H1 (cell line): Measurements from ENCODE around the gene FOXA2. TPM values are rescaled to one million over a fixed set of nuclear protein-coding genes. Genes with fewer than 3 reads are reported as not detected.

ENCODE experiments used
- CTCF ChIA-PET: fragments of 300-600 bp; sonication (Branson Sonifier 250); formaldehyde crosslinking; loops from one replicate; lab custom pipeline; 2021; ENCODE audit not compliant: partially characterized antibody; lab: Charles Lee
- POLR2A ChIA-PET: fragments of 300-600 bp; sonication (Branson Sonifier 250); formaldehyde crosslinking; loops from one replicate; lab custom pipeline; 2021; ENCODE audit warnings: inconsistent platforms; ENCODE audit not compliant: partially characterized antibody; lab: Charles Lee
- DNase-seq, 2 experiments: peaks; one replicate each; pipeline versions ENCODE4 v3.0.0 to v3.0.0-alpha.2; 2010 to 2022; ENCODE audit warnings: low spot score in 2 of 2, low read depth in 1 of 2, mixed read lengths in 1 of 2
- FAIRE-seq: peaks from 2 replicates; lab custom pipeline; 2011; peaks lifted over from hg19 to GRCh38; lab: Jason Lieb, UNC
- H2AFZ ChIP-seq: 2 replicates; pipeline ENCODE4 v1.8.1; 2012; ENCODE audit warnings: low read length, inconsistent platforms
- H2AK5ac ChIP-seq: 2 replicates; pipeline ENCODE4 v1.6.1; 2013; ENCODE audit warnings: low read depth, low read length
- H2BK120ac ChIP-seq: replicated peaks from 2 replicates; pipeline ENCODE3; 2013; ENCODE audit warnings: low read depth, low read length, inconsistent platforms
- H2BK12ac ChIP-seq: 2 replicates; pipeline ENCODE4 v1.6.1; 2013; ENCODE audit warnings: low read depth, low read length
- H2BK15ac ChIP-seq: 2 replicates; pipeline ENCODE4 v1.6.1; 2013; ENCODE audit warnings: low read length
- H2BK20ac ChIP-seq: 2 replicates; pipeline ENCODE4 v1.6.1; 2013; ENCODE audit warnings: low read length
- H2BK5ac ChIP-seq: 2 replicates; pipeline ENCODE4 v1.6.1; 2013; ENCODE audit warnings: low read depth, low read length
- H3K14ac ChIP-seq: 2 replicates; pipeline ENCODE4 v1.6.1; 2013; ENCODE audit warnings: inconsistent platforms; ENCODE audit not compliant: insufficient read length
- H3K18ac ChIP-seq: 2 replicates; pipeline ENCODE4 v1.6.1; 2013; ENCODE audit warnings: low read length; ENCODE audit errors: extremely low read depth
- H3K23ac ChIP-seq: 2 replicates; pipeline ENCODE4 v1.6.1; 2013; ENCODE audit warnings: inconsistent platforms; ENCODE audit not compliant: insufficient read length
- H3K23me2 ChIP-seq: 2 replicates; pipeline ENCODE4 v1.6.1; 2013; ENCODE audit warnings: low read depth, low read length
- H3K27ac ChIP-seq: 2 replicates; pipeline ENCODE4 v1.6.1; 2011; ENCODE audit warnings: low read depth, low read length, inconsistent platforms
- H3K27me3 ChIP-seq, 4 experiments: replicated peaks in 1 of 4; 1 replicate in 1 of 4; 2 replicates in 3 of 4; pipeline versions ENCODE4 v1.6.1 to v1.8.1; 2011 to 2013; ENCODE audit warnings: low read length in 3 of 4, mild to moderate bottlenecking in 3 of 4, inconsistent platforms in 2 of 4, mixed read lengths in 2 of 4, moderate library complexity in 1 of 4; ENCODE audit not compliant: control insufficient read depth in 3 of 4, insufficient read depth in 3 of 4; ENCODE audit errors: extremely low read depth in 1 of 4
- H3K36me3 ChIP-seq, 4 experiments: 2 replicates each; pipeline versions ENCODE4 v1.6.1 to v1.8.1; 2011 to 2013; ENCODE audit warnings: mild to moderate bottlenecking in 4 of 4, low read length in 3 of 4, moderate library complexity in 2 of 4, control low read depth in 1 of 4, inconsistent platforms in 1 of 4; ENCODE audit not compliant: insufficient read depth in 4 of 4, control insufficient read depth in 2 of 4
- H3K4ac ChIP-seq: replicated peaks from 2 replicates; pipeline ENCODE3; 2013; ENCODE audit warnings: low read length, low read depth, mixed read lengths, inconsistent platforms; ENCODE audit not compliant: insufficient read length
- H3K4me1 ChIP-seq, 4 experiments: replicated peaks in 1 of 4; 1 replicate in 1 of 4; 2 replicates in 3 of 4; pipeline versions ENCODE4 v1.6.1 to v1.8.1; 2011 to 2013; ENCODE audit warnings: low read length in 3 of 4, inconsistent platforms in 2 of 4, mixed read lengths in 1 of 4; ENCODE audit not compliant: insufficient read depth in 4 of 4, control insufficient read depth in 3 of 4
- H3K4me2 ChIP-seq, 2 experiments: 2 replicates each; pipeline versions ENCODE4 v1.6.1 to v1.8.1; 2011 to 2013; ENCODE audit warnings: low read depth in 2 of 2, low read length in 2 of 2, control low read depth in 1 of 2, inconsistent platforms in 1 of 2, mild to moderate bottlenecking in 1 of 2; ENCODE audit not compliant: insufficient read depth in 1 of 2
- H3K4me3 ChIP-seq, 4 experiments: fragments of 200-600, 300-600 bp in 1 of 4; sonication (generic), shearing (Covaris generic), sonication (Bioruptor Twin) in 1 of 4; 2 replicates each; pipeline versions ENCODE4 v1.5.1 to v1.8.1; 2011 to 2016; ENCODE audit warnings: low read length in 4 of 4, low read depth in 3 of 4, control low read depth in 2 of 4, inconsistent platforms in 2 of 4, mild to moderate bottlenecking in 2 of 4, mixed read lengths in 1 of 4, moderate library complexity in 1 of 4; ENCODE audit not compliant: insufficient read depth in 2 of 4; ENCODE audit errors: extremely low read depth in 1 of 4
- H3K56ac ChIP-seq: replicated peaks from 2 replicates; pipeline ENCODE3; 2013; ENCODE audit warnings: low read depth, mild to moderate bottlenecking, mixed read lengths, low read length, inconsistent platforms; ENCODE audit not compliant: insufficient read length
- H3K79me1 ChIP-seq: 2 replicates; pipeline ENCODE4 v1.6.1; 2013; ENCODE audit warnings: low read depth, low read length, control low read depth
- H3K79me2 ChIP-seq, 2 experiments: 2 replicates each; pipeline versions ENCODE4 v1.6.1 to v1.8.1; 2012 to 2013; ENCODE audit warnings: low read length in 2 of 2, mild to moderate bottlenecking in 2 of 2, inconsistent platforms in 1 of 2; ENCODE audit not compliant: insufficient read depth in 2 of 2, control insufficient read depth in 1 of 2
- H3K9ac ChIP-seq, 4 experiments: replicated peaks in 1 of 4; 1 replicate in 1 of 4; 2 replicates in 3 of 4; pipeline versions ENCODE4 v1.6.1 to v1.8.1; 2011 to 2013; ENCODE audit warnings: low read depth in 3 of 4, low read length in 3 of 4, control low read depth in 2 of 4, mild to moderate bottlenecking in 2 of 4, moderate library complexity in 2 of 4, inconsistent platforms in 1 of 4; ENCODE audit errors: extremely low read depth in 1 of 4
- H3K9me3 ChIP-seq, 2 experiments: 2 replicates each; pipeline versions ENCODE4 v1.6.1 to v1.8.1; 2012 to 2013; ENCODE audit warnings: mild to moderate bottlenecking in 2 of 2, moderate library complexity in 2 of 2, control low read depth in 1 of 2, inconsistent platforms in 1 of 2, low read depth in 1 of 2, low read length in 1 of 2, mixed read lengths in 1 of 2; ENCODE audit not compliant: insufficient read depth in 2 of 2
- H4K20me1 ChIP-seq, 2 experiments: replicated peaks in 1 of 2; 2 replicates each; pipeline versions ENCODE3 to v1.8.1; 2011 to 2013; ENCODE audit warnings: inconsistent platforms in 2 of 2, low read length in 2 of 2, mild to moderate bottlenecking in 1 of 2; ENCODE audit not compliant: insufficient read depth in 2 of 2, control insufficient read depth in 1 of 2
- H4K5ac ChIP-seq: 2 replicates; pipeline ENCODE4 v1.6.1; 2013; ENCODE audit warnings: low read length, low read depth, mixed read lengths, inconsistent platforms; ENCODE audit not compliant: insufficient read length
- H4K8ac ChIP-seq: 2 replicates; pipeline ENCODE4 v1.8.0; 2013; ENCODE audit warnings: mild to moderate bottlenecking, moderate library complexity, low read length, inconsistent platforms; ENCODE audit not compliant: insufficient read depth; ENCODE audit errors: extremely low read depth
- H4K91ac ChIP-seq: replicated peaks from 2 replicates; pipeline ENCODE3; 2013; ENCODE audit warnings: low read length, mixed read lengths, inconsistent platforms; ENCODE audit not compliant: insufficient read length
- SIN3A ChIP-seq, 2 experiments: IDR thresholded peaks in 1 of 2; conservative IDR thresholded peaks in 1 of 2; 2 replicates each; pipeline ENCODE4 v1.6.1; 2011 to 2012; ENCODE audit warnings: low read length in 2 of 2, improper control_type of control experiment in 1 of 2, low read depth in 1 of 2, mild to moderate bottlenecking in 1 of 2
- WGBS, 2 experiments: shearing (Covaris generic) in 1 of 2; methylation state at CpG; one replicate each; pipeline versions ENCODE4 v1.1.6 to v1.1.7; 2013 to 2015; ENCODE audit warnings: low lambda C conversion rate in 2 of 2, mixed read lengths in 2 of 2, inconsistent platforms in 1 of 2, low coverage in 1 of 2, missing lambda C conversion rate in 1 of 2; ENCODE audit not compliant: insufficient replicate concordance in 2 of 2, insufficient coverage in 1 of 2, insufficient read length in 1 of 2; ENCODE audit errors: extremely low coverage in 1 of 2, missing lambda C conversion rate in 1 of 2; 5-methylcytosine and 5-hydroxymethylcytosine counted together
- polyA plus RNA-seq, 7 experiments: library from polyadenylated mRNA; depleted of rRNA in 3 of 7; stranded (reverse) in 5 of 7; unstranded in 2 of 7; fragments of >200 nt in 5 of 7; fragments of 200-250 nt in 2 of 7; gene quantifications; 1 replicate in 5 of 7; 2 replicates in 1 of 7; 4 replicates in 1 of 7; pipeline versions ENCODE4 v1.2.1 to v1.2.3, GENCODE V29; 2011 to 2013; ENCODE audit warnings: missing spikeins in 2 of 7, mixed read lengths in 2 of 7
- total RNA-seq: library from RNA; stranded (reverse); fragmentation: NEBNext Ultra II Directional; extraction: Animal tissue kit (Norgen Biotek cat#: 25700); gene quantifications from 2 replicates; pipeline ENCODE4 v1.2.1, GENCODE V29; 2021
- TF ChIP-seq, protein P1 (sequence below): IDR thresholded peaks from 2 replicates; pipeline ENCODE4 v1.6.1; 2011; ENCODE audit warnings: low read depth, mild to moderate bottlenecking, low read length; ENCODE audit not compliant: insufficient read depth

Gene FOXA2
- total and polyA plus RNA-seq, 2 of the 8 experiments (the other 6 are each of a cell fraction or from before 2014, with no cell fraction given): not detected

- Histone ChIP-seq H3K9me3 (no peaks in the 10 kb centered on the region), H3K4me2 (no peak overlapping the region), H3K4me1 (peaks cover 2 to 7% (median 4%) of the 10 kb centered on the region in 4 experiments; a peak in 4 of 7 replicates), H3K14ac (no peak overlapping the region), H3K56ac (no peak overlapping the region), H3K4me3 (no peak overlapping the region), H3K23ac (no peak overlapping the region), H4K91ac (no peak overlapping the region), H2AK5ac (no peak overlapping the region), H3K27me3 (no peaks in the 10 kb centered on the region), H2BK5ac (no peak overlapping the region), H3K36me3 (no peaks in the 10 kb centered on the region), H4K5ac (no peak overlapping the region), H3K79me1 (no peaks in the 10 kb centered on the region), H3K9ac (no peak overlapping the region), H2BK15ac (no peak overlapping the region), H4K8ac (no peak overlapping the region), H3K18ac (no peak overlapping the region), H2BK120ac (no peak overlapping the region), H3K4ac (no peak overlapping the region), H2BK20ac (no peak overlapping the region), H2BK12ac (no peak overlapping the region), H2AFZ (no peak overlapping the region), H3K27ac (no peak overlapping the region), H3K79me2 (no peaks in the 10 kb centered on the region), H3K23me2 (no peaks in the 10 kb centered on the region), H4K20me1 (no peaks in the 10 kb centered on the region)
- FAIRE-seq (no peak), DNase-seq (no peak)
- no peak for TF ChIP-seq SIN3A (conservative IDR thresholded peaks at IDR 0.05 in 1 of 2, IDR thresholded peaks at IDR 0.05 in 1 of 2; ENCODE audit: low read depth in 1 of 2, low read length in 2 of 2)
- TF ChIP-seq, protein P1, sequence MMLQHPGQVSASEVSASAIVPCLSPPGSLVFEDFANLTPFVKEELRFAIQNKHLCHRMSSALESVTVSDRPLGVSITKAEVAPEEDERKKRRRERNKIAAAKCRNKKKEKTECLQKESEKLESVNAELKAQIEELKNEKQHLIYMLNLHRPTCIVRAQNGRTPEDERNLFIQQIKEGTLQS: no peak
- 89% methylated on average over 2 of the region's 2 CpGs; no CpG with 5 or more reads in 1 of the 2 experiments for WGBS, 2 experiments
- CTCF ChIA-PET: interaction anchor here (0.9 to 3.8 kb wide), 3 partner anchors 49 to 79 kb away, joined by 4 to 12 read pairs (median 4); no protein-coding TSS in a partner anchor
- POLR2A ChIA-PET: no interaction called here
Observed at GRCh38 chr20:22531756-22532155, 52.6 kb downstream of the FOXA2 start.
